ENCODE measurements around the gene XPO4.
A peak's percentile ranks its signal among the peaks of the same experiment; 100 is the strongest.
"Not testable (repeated sequence)": the region's sequence is repeated elsewhere in the genome, so short reads cannot be mapped to it uniquely, and the experiment has no call there.

The XPO4 gene

GRCh38 chr13:20890540-20890939 lies 12.0 kb downstream of the XPO4 start:
- DNase-seq = not testable (repeated sequence)

DNA sequence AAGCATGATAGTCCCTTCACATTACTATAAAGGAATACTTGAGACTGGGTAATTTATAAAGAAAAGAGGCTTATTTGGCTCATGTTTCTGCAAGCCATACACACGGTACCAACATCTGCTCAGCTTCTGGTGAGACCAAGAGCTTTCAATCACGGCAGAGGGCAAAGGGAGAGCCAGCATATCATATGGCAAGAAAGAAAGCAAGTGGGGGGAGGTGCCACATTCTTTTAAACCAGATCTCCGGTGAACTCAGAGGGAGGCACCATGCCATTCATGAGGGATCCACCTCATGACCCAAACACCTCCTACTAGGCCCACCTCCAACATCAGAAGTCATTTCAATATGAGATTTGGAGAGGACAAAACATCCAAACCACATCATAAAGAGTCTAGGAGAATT lies 20.3 kb downstream of the XPO4 start:
- no peak for DNase-seq

- DNase-seq = no peak
Measured at GRCh38 chr13:20877902-20878301, 24.6 kb downstream of the XPO4 start.

GRCh38 chr13:20876802-20877201 lies 25.7 kb downstream of the XPO4 start:
- DNase-seq = not testable (repeated sequence)

GRCh38 chr13:20874439-20874838 lies 28.1 kb downstream of the XPO4 start:
- not testable (repeated sequence) for DNase-seq

- no peak for DNase-seq
Measured at GRCh38 chr13:20873348-20873747, 29.2 kb downstream of the XPO4 start.

DNA sequence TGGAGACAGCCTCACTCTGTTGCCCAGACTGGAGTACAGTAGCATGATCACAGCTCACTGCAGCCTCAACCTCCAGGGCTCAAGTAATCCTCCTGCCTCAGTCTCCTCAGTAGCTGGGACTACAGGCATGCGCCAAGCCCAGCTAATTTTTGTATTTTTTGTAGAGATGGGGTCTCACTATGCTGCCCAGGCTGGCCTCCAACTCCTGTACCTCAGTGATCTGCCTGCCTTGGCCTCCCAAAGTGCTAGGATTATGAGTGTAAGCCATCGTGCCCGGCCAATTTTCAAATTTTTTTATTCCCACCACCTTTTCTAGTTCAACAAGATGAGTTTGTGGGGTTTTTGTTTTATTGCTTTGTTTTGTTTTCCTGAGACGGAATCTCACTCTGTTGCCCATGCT lies 31.7 kb downstream of the XPO4 start:
- no peak for DNase-seq

- no peak for DNase-seq
Measured at GRCh38 chr13:20869540-20869939, 33.0 kb downstream of the XPO4 start.

- no peak for DNase-seq
Measured at GRCh38 chr13:20867408-20867807, 35.1 kb downstream of the XPO4 start.

- not testable (repeated sequence) for DNase-seq
Measured at GRCh38 chr13:20861666-20862065, 40.9 kb downstream of the XPO4 start.

- DNase-seq = no peak
Measured at GRCh38 chr13:20860844-20861243, 41.7 kb downstream of the XPO4 start.

- no peak for DNase-seq
Measured at GRCh38 chr13:20856650-20857049, 45.9 kb downstream of the XPO4 start.

GRCh38 chr13:20851844-20852402 lies 50.6 kb downstream of the XPO4 start:
- no peak for DNase-seq

DNA sequence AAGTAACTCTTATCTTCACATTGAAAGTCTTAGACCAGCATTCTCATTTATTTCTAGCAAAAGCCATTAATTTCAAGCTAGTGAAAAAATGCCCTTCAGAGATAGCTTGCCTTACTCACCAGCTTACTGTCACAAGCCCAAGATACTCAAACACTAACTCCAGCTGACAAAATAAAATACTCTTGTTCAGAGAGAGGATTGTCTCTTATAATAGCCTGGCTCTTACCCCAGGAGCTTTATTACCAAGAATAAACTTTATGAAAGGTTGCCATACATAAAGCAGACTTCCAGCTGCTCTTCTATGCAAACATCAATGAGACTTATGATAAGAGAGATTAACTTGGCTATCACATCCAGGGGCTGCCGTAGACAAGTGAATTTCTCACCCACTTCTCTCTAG lies 53.6 kb downstream of the XPO4 start:
- DNase-seq = no peak

DNA sequence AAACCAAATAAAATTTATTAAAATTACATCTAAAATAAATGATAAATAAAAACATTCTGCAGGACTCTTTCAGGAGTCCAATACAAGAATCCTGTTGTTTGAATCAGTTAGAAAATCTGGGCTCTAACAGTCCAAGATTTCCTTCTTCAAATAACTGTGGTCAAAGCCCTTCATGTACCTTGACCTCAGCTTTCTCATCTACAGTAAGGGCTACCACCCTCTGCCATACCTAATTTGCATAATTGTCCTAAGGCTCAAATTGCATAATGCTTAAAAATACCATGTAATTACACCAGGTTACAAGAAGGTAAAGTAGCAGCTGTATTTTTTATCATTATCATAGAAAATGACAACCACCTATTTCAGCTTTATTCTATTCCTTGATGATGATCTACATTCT lies 54.3 kb downstream of the XPO4 start:
- no peak for DNase-seq

GRCh38 chr13:20847296-20847695 lies 55.2 kb downstream of the XPO4 start:
- DNase-seq = peak; percentile 10

- DNase-seq = no peak
Measured at GRCh38 chr13:20843166-20843565, 59.4 kb downstream of the XPO4 start.

- no peak for DNase-seq
Measured at GRCh38 chr13:20840568-20840967, 62.0 kb downstream of the XPO4 start.

DNA sequence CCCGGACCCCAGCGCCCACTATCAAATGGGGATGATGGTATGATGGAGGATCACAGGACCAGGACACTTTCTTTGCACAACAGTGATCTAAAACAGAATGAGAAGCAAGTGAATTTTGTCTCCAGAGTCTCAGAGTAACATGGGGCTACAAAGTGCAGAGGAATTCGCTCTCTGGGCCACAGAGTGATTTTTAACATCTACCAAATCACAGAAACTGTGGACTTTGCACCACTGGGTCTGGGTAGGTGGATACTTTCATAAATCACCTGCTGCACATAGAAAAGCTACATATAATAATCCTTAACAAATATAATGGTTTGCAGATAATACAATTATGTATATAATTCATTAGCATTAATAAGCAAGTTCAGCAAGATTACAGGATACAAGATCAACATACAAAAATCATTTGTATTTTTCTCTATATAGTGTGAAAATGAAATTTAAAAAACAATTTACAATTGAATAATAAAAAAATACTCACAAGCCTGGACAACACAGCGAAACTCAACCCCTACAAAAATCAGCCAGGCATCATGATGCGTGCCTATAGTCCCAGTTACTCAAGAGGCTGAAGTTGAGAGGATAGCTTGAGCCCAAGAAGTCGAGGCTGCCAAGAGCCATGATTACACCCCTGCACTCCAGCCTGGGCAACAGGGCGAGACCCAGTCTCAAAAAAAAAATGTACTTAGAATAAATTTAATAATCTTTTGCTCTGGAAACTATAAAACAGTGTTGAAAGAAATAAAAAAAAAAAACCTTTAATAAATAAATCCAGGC lies 68.5 kb downstream of the XPO4 start:
- no peak for DNase-seq

GRCh38 chr13:20832861-20833260 lies 69.7 kb downstream of the XPO4 start:
- no peak for DNase-seq

GRCh38 chr13:20831933-20832332 lies 70.6 kb downstream of the XPO4 start:
- DNase-seq = no peak

DNA sequence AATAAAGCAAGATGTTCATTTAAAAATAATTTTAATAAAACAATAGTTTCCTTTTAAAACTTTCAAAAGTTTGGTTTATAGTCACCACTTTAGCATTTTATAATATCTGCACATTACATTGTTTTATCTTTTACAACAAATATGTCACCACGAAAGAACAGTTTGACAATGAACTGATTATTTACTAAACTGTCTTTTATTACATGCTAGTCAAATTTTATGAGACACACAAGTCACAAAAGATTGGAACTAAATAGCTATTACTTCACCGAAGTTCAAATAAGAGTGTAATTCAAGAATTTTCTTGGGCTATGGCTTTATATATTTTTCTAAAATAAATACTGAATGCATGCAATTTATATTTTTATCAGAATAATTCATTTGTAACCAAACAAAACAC lies 71.3 kb downstream of the XPO4 start:
- DNase-seq = no peak

DNA sequence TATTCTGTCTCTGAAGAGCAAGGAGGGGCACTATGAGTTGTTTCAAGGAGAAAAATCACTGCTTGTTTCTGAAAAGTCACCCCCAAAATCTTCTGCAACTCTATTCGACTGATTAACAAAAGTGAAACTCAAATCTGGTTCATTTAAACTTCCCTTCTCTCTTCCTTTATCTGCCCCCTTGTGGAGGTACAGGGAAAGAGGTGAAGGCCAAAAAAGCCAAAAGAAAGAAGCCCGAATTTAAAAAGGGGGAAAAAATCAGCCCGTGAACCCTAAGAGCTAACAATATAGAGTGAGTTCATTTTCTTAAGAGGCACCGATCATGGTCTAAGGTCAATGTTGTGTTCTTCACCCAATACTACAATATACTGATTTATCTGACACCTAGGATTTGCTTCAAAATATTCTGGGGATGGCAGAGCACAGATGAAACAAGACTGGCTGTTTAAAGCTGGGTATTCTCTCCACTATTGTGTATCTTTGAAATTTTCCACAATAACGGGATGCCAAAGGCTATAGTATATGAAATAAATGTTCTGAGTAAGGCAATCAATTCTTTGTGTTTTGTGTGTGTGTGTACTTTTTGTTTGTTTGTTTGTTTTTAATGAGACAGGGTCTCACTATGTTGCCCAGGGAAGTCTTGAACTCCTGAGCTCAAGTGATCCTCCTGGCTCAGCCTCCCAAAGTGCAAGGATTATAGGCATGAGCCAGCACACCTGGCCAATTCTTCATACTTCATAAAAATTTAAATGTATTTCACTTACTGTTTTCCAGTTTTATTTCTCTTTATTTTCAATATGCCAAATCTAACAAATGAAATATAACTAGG lies 73.8 kb downstream of the XPO4 start:
- DNase-seq = no peak
